ENCODE results near the gene FAF1.

- no peak for TF ChIP-seq CTCF (IDR thresholded peaks at IDR 0.05)
- TF ChIP-seq POLR2A (IDR thresholded peaks at IDR 0.05), result no peak
- TF ChIP-seq POLR2AphosphoS5 (IDR thresholded peaks at IDR 0.05), result no peak
Observed at GRCh38 chr1:50659107-50659662, 300.9 kb downstream of the FAF1 start.
